Measurements from ENCODE around the gene CPTP.
A peak's percentile ranks its signal among the peaks of the same experiment; 100 is the strongest.

The CPTP gene

DNA sequence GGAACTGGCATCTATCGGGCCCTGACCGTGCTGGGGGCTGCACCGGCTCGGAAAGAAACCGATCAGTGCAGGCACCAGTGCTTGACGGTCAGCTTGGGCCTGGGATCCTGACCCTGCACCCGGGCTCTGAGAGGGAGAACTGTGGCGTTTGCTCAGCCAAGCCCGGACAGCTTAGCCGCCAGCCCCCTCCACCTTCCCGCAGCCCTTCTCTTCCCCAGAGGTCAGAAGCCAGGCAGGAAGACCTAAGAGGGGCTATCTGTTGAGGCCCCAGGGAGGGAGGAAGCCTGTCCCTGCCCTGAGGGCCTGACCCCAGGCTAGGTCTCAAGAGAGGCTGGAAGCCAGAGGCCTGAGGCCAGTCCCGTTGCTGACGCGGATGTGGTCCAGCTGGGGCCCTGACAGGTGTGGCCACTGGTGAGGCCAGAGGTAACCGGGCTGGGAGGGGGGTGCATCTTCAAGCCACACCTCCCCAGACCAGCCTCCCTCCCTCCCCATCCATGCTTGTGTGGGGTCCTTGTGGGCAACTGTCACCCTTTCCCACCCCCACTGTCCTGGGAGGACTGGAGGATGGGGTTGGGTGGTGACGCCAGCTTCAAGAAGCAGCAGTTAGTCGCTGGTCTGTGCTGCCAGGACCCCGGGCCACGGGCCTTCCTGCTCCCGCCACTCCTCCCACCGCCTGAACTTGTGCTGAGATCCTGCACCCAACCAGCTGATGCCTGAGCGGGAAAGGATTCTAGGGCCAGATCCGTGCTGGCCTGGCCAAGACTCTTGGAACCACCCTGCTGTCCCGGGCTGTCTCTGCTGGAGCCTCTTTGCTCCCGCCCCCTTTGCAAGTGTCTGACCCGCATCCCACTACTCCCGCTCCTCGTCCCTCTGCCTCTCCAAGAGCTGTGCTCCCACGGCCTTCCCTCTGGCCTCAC lies 27.2 kb downstream of the CPTP start:
- Mint-ChIP-seq H3K4me3 (peak overlapping the region; percentile 80 to 88 (median 82)), H3K27me3 (ENCODE audit: low read depth) (peaks cover 11% of the 10 kb centered on the region), H3K4me1 (peaks cover 18% of the 10 kb centered on the region), H3K9me3 (no peaks in the 10 kb centered on the region), H3K27ac (peak overlapping the region; percentile 83 to 91 (median 91)), H3K36me3 (ENCODE audit: low read depth) (peaks cover 8% of the 10 kb centered on the region)
- TF ChIP-seq CTCF (IDR thresholded peaks at IDR 0.05; ENCODE audit: unreplicated experiment in 3 of 3) = no peak

DNA sequence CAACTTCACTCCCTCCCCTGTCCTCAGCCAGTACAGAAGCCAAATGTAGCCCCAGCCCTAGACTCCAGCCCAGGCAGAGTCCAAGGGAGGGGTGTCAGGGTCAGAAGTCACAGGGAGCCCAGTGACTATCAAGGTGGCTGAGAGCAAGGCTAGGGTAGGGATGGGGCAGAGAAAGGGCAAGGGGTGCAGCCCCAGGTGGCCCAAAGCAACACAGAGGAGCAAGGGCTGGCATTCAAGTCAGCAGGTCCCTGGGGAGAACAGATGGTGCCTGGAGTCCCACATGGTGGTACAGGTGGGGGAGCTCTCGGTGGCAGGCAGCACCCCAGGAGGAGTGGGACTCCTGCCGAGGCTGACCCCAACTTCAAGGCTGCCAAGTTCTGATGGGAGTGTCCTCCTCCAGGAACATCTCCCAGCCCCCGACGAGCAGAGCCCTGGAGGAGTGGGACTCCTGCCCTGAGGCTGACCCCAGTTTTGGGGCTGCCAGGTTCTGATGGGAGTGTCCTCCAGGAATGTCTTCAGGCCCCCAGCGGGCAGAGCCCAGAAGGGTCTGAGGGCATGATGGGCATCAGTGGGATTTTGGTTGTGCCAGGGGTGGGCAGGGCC lies 28.3 kb downstream of the CPTP start:
- Mint-ChIP-seq H3K27ac (peak overlapping the region; percentile 83 to 91 (median 91)), H3K36me3 (ENCODE audit: low read depth) (peaks cover 8% of the 10 kb centered on the region), H3K4me1 (peaks cover 11% of the 10 kb centered on the region), H3K27me3 (ENCODE audit: low read depth) (peaks cover 11% of the 10 kb centered on the region), H3K9me3 (no peaks in the 10 kb centered on the region), H3K4me3 (peak overlapping the region; percentile 80 to 88 (median 82))
- TF ChIP-seq CTCF (IDR thresholded peaks at IDR 0.05; ENCODE audit: unreplicated experiment in 3 of 3) = no peak

- Mint-ChIP-seq H3K27ac (no peak overlapping the region), H3K4me1 (peaks cover 11% of the 10 kb centered on the region), H3K4me3 (peak overlapping the region; percentile 34 to 80 (median 47)), H3K9me3 (no peaks in the 10 kb centered on the region), H3K27me3 (ENCODE audit: low read depth) (peaks cover 11% of the 10 kb centered on the region), H3K36me3 (ENCODE audit: low read depth) (peaks cover 8% of the 10 kb centered on the region)
- no peak for TF ChIP-seq CTCF (IDR thresholded peaks at IDR 0.05; ENCODE audit: unreplicated experiment in 3 of 3)
Measured at GRCh38 chr1:1353389-1354151, 29.0 kb downstream of the CPTP start.

DNA sequence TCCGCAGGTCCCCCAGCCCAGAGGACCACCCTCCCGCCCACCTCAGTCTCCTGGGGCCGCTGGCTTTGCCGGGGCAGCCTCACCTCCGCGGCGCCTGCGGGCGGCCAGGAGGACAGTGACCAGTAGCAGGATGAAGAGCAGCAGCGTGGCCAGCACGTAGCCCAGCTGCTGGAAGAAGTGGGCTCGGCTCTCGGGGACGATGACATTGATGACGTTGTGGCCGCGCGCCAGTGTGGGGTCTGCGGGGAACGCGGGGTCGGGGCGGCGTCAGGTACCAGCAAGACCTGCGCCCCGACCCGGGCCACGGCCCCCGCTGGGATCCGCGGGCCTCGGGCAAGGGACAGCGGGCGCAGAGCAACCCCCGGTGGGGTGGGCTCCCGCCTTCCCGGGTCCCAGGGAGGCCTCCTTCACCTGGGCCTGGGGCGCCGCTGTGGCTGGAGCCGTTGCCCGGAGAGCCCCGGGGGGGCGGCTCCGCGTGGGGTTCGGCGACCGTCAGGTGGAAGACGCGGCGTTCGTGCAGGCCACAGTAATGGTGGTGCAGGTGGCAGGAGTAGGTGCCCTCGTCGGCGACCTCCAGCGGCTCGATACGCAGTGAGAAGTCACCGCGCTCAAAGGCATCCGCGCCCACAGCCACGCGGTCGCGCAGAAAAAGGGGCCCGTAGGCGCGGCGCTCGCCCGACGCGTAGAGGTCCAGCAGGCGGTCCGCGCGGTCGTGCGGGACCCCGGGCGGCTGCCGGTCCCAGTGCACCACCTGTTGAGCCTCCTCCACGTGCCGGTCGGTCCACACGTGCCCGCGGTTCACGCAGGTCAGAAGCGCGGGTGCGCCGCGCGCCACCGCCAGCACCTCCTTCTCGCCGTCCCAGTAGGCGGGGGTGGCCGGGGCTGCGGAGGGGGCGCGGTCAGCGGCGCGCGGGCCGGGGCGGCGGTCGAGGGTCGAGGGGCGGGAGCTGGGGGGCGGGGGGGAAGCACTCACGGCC lies 30.0 kb downstream of the CPTP start:
- Mint-ChIP-seq H3K9me3 (no peaks in the 10 kb centered on the region), H3K27ac (peak overlapping the region in 2 of 3 experiments; percentile 60 to 77), H3K36me3 (ENCODE audit: low read depth) (peaks cover 8% of the 10 kb centered on the region), H3K4me3 (peak overlapping the region; percentile 64 to 77 (median 69)), H3K27me3 (ENCODE audit: low read depth) (peaks cover 11% of the 10 kb centered on the region), H3K4me1 (peaks cover 17% of the 10 kb centered on the region)
- no peak for TF ChIP-seq CTCF (IDR thresholded peaks at IDR 0.05; ENCODE audit: unreplicated experiment in 3 of 3)

GRCh38 chr1:1355416-1355815 lies 30.8 kb downstream of the CPTP start:
- Mint-ChIP-seq H3K36me3 (ENCODE audit: low read depth) (peaks cover 8% of the 10 kb centered on the region), H3K4me3 (no peak overlapping the region), H3K27ac (no peak overlapping the region), H3K4me1 (peaks cover 22% of the 10 kb centered on the region), H3K9me3 (no peaks in the 10 kb centered on the region), H3K27me3 (ENCODE audit: low read depth) (peaks cover 11% of the 10 kb centered on the region)
- no peak for TF ChIP-seq CTCF (IDR thresholded peaks at IDR 0.05; ENCODE audit: unreplicated experiment in 3 of 3)

Measured in nephron (organoid).